Stimulated activated naive CD8-positive, alpha-beta T cell treated with anti-CD3 and anti-CD28 coated beads, Interleukin-15, amount 100 ng/mL, for 72 hours (primary cell): ENCODE measurements around the gene LYPD6B.
A peak's percentile ranks its signal among the peaks of the same experiment; 100 is the strongest.

Experiments
- ATAC-seq: fragments of 150-1000 bp; cut with Tn5 transposase; 2 replicates; pipeline ENCODE4 v1.10.0; 2021; ENCODE audit warnings: mild to moderate bottlenecking, moderate library complexity
- DNase-seq, 2 donors: peaks; one replicate each; pipeline ENCODE4 v3.0.0; 2021 to 2022
- H3K27ac Mint-ChIP-seq, 2 donors: one replicate each; pipeline ENCODE4 v1.8.0; 2022; ENCODE audit warnings: mild to moderate bottlenecking in 2 of 2, mixed read lengths in 2 of 2, moderate library complexity in 2 of 2
- H3K27me3 Mint-ChIP-seq: one replicate; pipeline ENCODE4 v1.8.0; 2022; ENCODE audit warnings: mixed read lengths
- H3K4me1 Mint-ChIP-seq: one replicate; pipeline ENCODE4 v1.8.0; 2022; ENCODE audit warnings: mild to moderate bottlenecking, mixed read lengths
- H3K4me3 Mint-ChIP-seq, 2 donors: one replicate each; pipeline ENCODE4 v1.8.0; 2022; ENCODE audit warnings: mild to moderate bottlenecking in 2 of 2, mixed read lengths in 2 of 2, moderate library complexity in 1 of 2
- H3K9me3 Mint-ChIP-seq, 2 donors: one replicate each; pipeline ENCODE4 v1.8.0; 2022; ENCODE audit warnings: mixed read lengths in 2 of 2

Gene LYPD6B

DNA sequence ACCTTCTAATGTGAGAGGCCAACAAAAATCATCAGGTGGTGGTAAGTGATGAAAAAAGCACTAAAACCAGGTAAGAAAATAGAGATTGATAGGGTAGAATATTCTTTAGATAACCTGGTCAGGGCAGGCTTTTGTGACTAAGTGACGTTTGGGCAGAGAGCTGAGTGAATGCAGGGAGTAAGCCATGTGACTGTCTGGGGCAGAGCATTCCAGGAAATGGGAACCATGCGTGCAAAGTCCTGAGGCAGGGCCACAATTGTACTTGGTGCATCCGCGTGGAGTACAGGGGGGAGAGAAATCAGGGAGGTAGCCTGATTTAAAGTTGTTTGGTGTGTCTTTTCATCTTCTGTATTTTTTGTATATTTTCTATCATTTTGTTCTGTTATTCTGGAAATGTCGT, 102.5 kb downstream of the LYPD6B start:
- Mint-ChIP-seq H3K4me1 (peaks cover 6% of the 10 kb centered on the region), H3K27me3 (peaks cover 14% of the 10 kb centered on the region), H3K4me3 (no peak overlapping the region), H3K9me3 (no peaks in the 10 kb centered on the region), H3K27ac (no peak overlapping the region)
- DNase-seq (no peak), ATAC-seq (no peak)

- peaks cover 18% of the 10 kb centered on the region for H3K27me3 Mint-ChIP-seq
- peaks cover 6% of the 10 kb centered on the region for H3K4me1 Mint-ChIP-seq
- ATAC-seq (no peak), DNase-seq (no peak)
- no peak overlapping the region for H3K4me3 Mint-ChIP-seq
- H3K9me3 Mint-ChIP-seq, result no peaks in the 10 kb centered on the region
- H3K27ac Mint-ChIP-seq, result no peak overlapping the region
These were observed 105.2 kb downstream of the LYPD6B start for GRCh38 chr2:149143734-149144133.

GRCh38 chr2:149145314-149146295, 107.1 kb downstream of the LYPD6B start:
- Mint-ChIP-seq H3K27ac (no peak overlapping the region), H3K9me3 (no peaks in the 10 kb centered on the region), H3K4me1 (peaks cover 6% of the 10 kb centered on the region), H3K27me3 (peaks cover 31% of the 10 kb centered on the region), H3K4me3 (no peak overlapping the region)
- ATAC-seq (peak; percentile 28), DNase-seq (no peak)

GRCh38 chr2:149146876-149147275, 108.4 kb downstream of the LYPD6B start:
- H3K4me1 Mint-ChIP-seq, result peaks cover 6% of the 10 kb centered on the region
- no peaks in the 10 kb centered on the region for H3K9me3 Mint-ChIP-seq
- peaks cover 35% of the 10 kb centered on the region for H3K27me3 Mint-ChIP-seq
- no peak for ATAC-seq
- no peak overlapping the region for H3K27ac Mint-ChIP-seq
- H3K4me3 Mint-ChIP-seq, result no peak overlapping the region
- DNase-seq, result no peak

DNA sequence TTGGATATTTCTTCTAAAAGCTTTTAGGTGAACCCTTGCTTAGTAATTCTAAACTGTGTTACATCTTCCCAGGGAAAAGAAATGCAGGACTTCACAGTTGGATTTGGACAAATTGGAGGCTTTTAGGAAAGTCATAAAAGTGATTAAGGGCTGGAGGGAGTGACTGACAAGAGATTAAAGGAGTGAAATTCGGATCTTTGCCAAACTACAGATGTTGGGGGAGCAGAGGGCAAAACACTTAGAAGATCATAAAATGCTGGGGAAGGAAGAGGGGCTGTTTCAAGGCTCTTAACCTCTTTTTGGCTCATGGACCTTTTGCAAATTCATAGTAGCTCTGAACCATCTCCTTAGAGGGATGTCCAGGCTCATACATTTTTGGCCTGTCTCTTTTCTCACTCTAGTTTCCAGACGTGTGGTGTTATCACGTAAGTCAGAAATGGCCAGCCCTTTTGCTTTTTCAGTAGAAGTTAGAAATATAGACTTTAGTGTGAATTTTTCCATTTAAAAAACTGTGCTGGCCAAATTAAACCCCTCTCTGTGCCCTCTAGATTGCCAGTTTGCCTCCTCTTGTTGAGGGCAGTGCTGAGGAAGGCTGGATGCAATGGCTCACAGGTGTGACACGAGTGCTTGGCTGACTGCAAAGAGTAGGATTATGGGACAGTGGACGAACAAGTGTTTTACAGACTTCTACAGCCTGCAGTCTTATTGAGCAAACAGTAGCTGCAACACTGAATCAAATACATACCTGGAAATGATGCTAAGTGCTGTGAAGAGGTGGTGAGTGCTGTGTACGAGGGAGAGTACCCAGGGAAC, 109.9 kb downstream of the LYPD6B start:
- H3K27me3 Mint-ChIP-seq, result peaks cover 50% of the 10 kb centered on the region
- no peaks in the 10 kb centered on the region for H3K9me3 Mint-ChIP-seq
- no peak for DNase-seq
- H3K4me1 Mint-ChIP-seq, result peaks cover 6% of the 10 kb centered on the region
- no peak for ATAC-seq
- no peak overlapping the region for H3K27ac Mint-ChIP-seq
- no peak overlapping the region for H3K4me3 Mint-ChIP-seq

DNA sequence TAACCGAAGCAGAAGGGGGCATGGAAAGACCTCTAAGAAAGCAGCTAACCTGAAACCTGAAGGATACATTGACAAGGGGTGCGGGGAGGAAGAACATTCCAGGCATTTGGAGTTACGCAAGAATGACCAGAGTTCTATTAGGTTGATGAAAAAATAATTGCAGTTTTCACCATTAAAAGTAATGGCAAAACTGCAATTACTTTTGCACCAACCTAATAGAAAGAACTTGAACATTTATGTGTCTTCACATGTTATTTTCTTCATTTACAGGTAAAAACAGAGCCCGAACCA, 110.5 kb downstream of the LYPD6B start:
- H3K9me3 Mint-ChIP-seq, result no peaks in the 10 kb centered on the region
- DNase-seq (no peak), ATAC-seq (no peak)
- H3K27ac Mint-ChIP-seq, result no peak overlapping the region
- H3K27me3 Mint-ChIP-seq, result peaks cover 56% of the 10 kb centered on the region
- H3K4me1 Mint-ChIP-seq, result peaks cover 6% of the 10 kb centered on the region
- H3K4me3 Mint-ChIP-seq, result no peak overlapping the region

DNA sequence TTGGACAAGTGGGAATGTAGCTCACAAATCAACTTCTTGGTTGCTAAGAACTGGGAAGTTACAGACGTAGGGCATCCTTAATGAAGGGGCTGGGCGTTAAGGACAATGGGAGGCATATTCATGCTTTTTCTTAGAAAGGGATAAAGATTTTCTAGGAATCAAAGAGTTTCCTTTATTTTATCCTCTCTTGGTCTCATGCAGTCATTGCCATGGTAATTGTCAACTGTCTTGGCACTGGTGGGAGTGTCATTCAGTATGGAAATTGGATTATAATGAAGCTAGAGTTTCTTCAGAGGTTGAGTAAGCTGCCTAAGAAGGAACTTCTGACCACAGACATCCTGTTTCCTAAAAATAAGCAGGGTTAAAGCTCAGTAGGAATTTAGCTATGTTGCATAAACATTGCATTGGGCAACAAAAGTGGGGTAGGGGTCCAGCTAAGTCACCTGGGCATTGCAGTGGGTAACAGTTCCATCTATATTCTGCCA, 114.0 kb downstream of the LYPD6B start:
- ATAC-seq, result no peak
- H3K9me3 Mint-ChIP-seq, result no peaks in the 10 kb centered on the region
- H3K4me3 Mint-ChIP-seq, result no peak overlapping the region
- no peaks in the 10 kb centered on the region for H3K4me1 Mint-ChIP-seq
- DNase-seq, result no peak
- no peak overlapping the region for H3K27ac Mint-ChIP-seq
- H3K27me3 Mint-ChIP-seq, result peaks cover 69% of the 10 kb centered on the region

- Mint-ChIP-seq H3K27me3 (peaks cover 87% of the 10 kb centered on the region), H3K4me3 (no peak overlapping the region), H3K27ac (no peak overlapping the region), H3K9me3 (no peaks in the 10 kb centered on the region), H3K4me1 (peaks cover 2% of the 10 kb centered on the region)
- ATAC-seq (no peak), DNase-seq (no peak)
These were observed 116.9 kb downstream of the LYPD6B start for GRCh38 chr2:149155196-149155969.

DNA sequence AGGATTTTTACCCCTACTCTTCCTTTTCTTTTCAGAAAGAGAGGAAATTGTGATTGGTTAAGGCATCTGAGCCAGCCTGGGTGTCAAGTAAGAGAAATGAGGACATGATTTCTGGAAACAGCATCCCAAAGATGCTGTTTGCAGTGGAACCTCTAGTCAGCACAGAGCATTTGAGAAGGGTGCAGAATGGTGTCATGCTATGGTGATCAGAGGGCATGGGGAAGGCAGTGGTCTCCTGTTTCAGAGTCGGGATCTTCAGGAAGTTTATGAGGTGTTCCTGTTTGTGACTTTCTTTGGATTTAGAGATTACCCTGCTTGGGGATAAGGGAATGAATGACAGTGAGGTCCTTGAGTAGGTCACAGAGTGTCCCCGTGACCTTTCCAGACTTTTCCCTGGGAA, 117.5 kb downstream of the LYPD6B start:
- no peak overlapping the region for H3K27ac Mint-ChIP-seq
- no peak overlapping the region for H3K4me3 Mint-ChIP-seq
- H3K27me3 Mint-ChIP-seq, result peaks cover 87% of the 10 kb centered on the region
- H3K9me3 Mint-ChIP-seq, result no peaks in the 10 kb centered on the region
- ATAC-seq, result no peak
- H3K4me1 Mint-ChIP-seq, result peaks cover 8% of the 10 kb centered on the region
- DNase-seq, result no peak

GRCh38 chr2:149156971-149157740, 118.7 kb downstream of the LYPD6B start:
- ATAC-seq (no peak), DNase-seq (no peak)
- no peaks in the 10 kb centered on the region for H3K9me3 Mint-ChIP-seq

DNA sequence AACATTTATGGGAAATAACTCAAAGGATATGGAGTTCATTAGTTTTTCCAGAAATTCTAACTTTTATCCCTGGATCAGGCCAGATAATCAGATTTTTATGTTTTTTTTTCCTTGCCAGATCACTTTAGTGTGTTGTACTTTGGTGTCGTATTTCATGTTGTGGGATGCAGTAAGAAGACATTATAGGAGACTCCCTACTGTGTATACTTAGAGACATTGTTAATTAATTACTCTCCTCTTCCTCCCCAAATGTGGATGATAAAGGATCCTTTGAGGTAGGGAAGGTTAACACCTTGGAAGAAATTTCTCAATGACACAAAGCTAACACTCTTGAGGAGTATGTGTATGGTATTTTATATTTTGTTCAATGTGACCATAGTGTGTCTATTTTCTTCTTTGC, 120.5 kb downstream of the LYPD6B start:
- DNase-seq (no peak), ATAC-seq (no peak)
- Mint-ChIP-seq H3K9me3 (peaks cover 0 to 4% of the 10 kb centered on the region in 2 donors), H3K27me3 (peaks cover 94% of the 10 kb centered on the region), H3K27ac (no peak overlapping the region), H3K4me3 (no peak overlapping the region), H3K4me1 (peaks cover 17% of the 10 kb centered on the region)

More at GRCh38 chr2:149156971-149157740, 118.7 kb downstream of the LYPD6B start:
- no peak overlapping the region for H3K4me3 Mint-ChIP-seq
- H3K27me3 Mint-ChIP-seq, result peaks cover 95% of the 10 kb centered on the region
- H3K27ac Mint-ChIP-seq, result no peak overlapping the region
- H3K4me1 Mint-ChIP-seq, result peaks cover 17% of the 10 kb centered on the region

GRCh38 chr2:149160195-149160594, 121.7 kb downstream of the LYPD6B start:
- H3K4me3 Mint-ChIP-seq, result no peak overlapping the region
- peaks cover 8 to 14% of the 10 kb centered on the region in 2 donors for H3K9me3 Mint-ChIP-seq

DNA sequence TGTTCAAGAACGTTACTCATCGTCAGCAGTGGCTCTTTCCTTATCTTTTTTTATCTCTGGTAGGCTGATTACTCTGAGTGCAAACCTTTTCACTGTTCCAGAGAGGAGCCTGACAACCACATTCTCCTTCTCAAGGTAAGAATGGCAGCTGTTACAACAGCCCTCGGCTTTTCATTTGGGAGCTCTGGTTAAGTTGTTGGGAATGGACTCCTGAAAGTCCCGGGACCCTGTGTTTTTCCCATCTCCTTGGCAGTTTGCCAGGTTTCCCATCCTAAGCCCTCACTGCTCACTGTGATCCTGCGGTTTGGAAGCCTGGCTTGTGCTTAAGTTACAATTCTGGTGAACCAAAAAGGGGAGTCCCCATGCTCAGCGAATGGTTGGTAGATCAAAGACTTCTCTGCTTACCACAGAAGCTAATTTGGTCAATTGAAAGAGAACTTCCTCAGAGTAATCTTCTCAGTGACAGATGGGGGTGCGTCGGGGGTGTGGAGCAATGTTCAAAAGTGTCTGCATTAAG, 122.3 kb downstream of the LYPD6B start:
- DNase-seq (peak; percentile 24 to 36), ATAC-seq (peak; percentile 96)
- Mint-ChIP-seq H3K27ac (no peak overlapping the region), H3K4me1 (peaks cover 17% of the 10 kb centered on the region), H3K9me3 (peaks cover 8 to 14% of the 10 kb centered on the region in 2 donors), H3K27me3 (peaks cover 90% of the 10 kb centered on the region), H3K4me3 (peak overlapping the region; percentile 41)

More at GRCh38 chr2:149160195-149160594, 121.7 kb downstream of the LYPD6B start:
- H3K4me1 Mint-ChIP-seq, result peaks cover 17% of the 10 kb centered on the region
- ATAC-seq (no peak), DNase-seq (no peak)
- H3K27ac Mint-ChIP-seq, result no peak overlapping the region
- peaks cover 95% of the 10 kb centered on the region for H3K27me3 Mint-ChIP-seq

GRCh38 chr2:149161481-149162225, 123.2 kb downstream of the LYPD6B start:
- Mint-ChIP-seq H3K9me3 (peaks cover 8 to 14% of the 10 kb centered on the region in 2 donors), H3K27me3 (peaks cover 85% of the 10 kb centered on the region), H3K27ac (no peak overlapping the region), H3K4me3 (no peak overlapping the region), H3K4me1 (peaks cover 19% of the 10 kb centered on the region)
- ATAC-seq (no peak), DNase-seq (no peak)
